ENCODE results near the gene TTC38. TPM values are rescaled to one million over a fixed set of nuclear protein-coding genes. Genes with fewer than 3 reads are reported as not detected.

The TTC38 gene
- total and polyA plus RNA-seq, 2 donors (not counting 3 experiments of a cell fraction or from before 2014, with no cell fraction given), result 31.6 to 39.7 TPM

DNA sequence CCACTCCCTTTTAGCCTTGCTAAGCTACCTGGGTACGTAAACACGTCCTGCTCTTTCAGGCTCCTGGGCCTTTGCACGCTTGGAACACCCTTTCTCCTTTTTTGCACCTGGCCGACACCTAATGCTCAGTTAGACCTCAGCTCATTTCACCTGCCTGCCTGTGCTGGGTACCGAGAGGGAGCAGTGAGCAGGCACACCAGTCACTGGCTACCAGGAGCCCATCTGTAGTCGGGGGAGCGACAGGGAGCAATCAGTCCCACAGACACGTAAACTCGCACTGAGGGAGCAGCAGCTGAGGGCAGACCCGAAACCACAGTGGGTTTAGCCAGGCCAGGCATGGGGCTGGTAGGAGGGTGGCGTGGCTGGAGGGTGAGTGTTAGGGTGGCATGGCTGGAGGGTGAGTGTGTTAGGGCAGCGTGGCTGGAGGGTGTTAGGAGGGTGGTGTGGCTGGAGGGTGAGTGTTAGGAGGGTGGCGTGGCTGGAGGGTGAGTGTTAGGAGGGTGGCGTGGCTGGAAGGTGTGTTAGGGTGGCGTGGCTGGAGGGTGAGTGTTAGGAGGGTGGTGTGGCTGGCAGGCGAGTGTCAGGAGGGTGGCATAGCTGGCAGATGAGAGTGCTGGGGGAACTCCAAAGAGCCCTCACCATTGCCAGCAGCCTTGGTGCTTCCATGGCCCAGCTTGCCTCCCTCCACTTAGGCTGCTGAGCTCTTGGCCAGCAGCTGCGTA lies 22.5 kb downstream of the TTC38 start:
- dilution Hi-C loops (cut with MboI; ENCODE audit: extremely low pct_ligation_motif_present, low sequenced_read_pairs), result no loop called here
- DNase-seq (ENCODE audit: low read depth, low spot score), result no peak
- no TSS peak for BruUV-seq (replicated peaks)
- no peak for FAIRE-seq
- H3K9me1 ChIP-seq (replicated peaks; ENCODE audit: control insufficient read depth, extremely low read depth, insufficient read depth, low read length), result no peaks in the 10 kb centered on the region
- H4K20me1 ChIP-seq (replicated peaks; ENCODE audit: control insufficient read depth, extremely low read depth, insufficient read depth, low read length), result no peaks in the 10 kb centered on the region
- H2AFZ ChIP-seq (ENCODE audit: low read depth, low read length), result no peak overlapping the region
- H3K79me2 ChIP-seq (ENCODE audit: control insufficient read depth, insufficient read depth, low read length), result no peaks in the 10 kb centered on the region
- H3K27ac ChIP-seq (ENCODE audit: insufficient read depth, low read depth, low read length), result no peak overlapping the region
- POLR2A ChIA-PET, result interaction anchor here (0.7 kb wide), 1 partner anchor 277 kb away, joined by 4 read pairs; no protein-coding TSS in a partner anchor
- no peak for TF ChIP-seq POLR2A (IDR thresholded peaks at IDR 0.05; ENCODE audit: low read depth, low read length)
- TF ChIP-seq POLR2AphosphoS5 (IDR thresholded peaks at IDR 0.05; ENCODE audit: insufficient read depth, low read depth, low read length), result no peak
- TF ChIP-seq, protein P1, sequence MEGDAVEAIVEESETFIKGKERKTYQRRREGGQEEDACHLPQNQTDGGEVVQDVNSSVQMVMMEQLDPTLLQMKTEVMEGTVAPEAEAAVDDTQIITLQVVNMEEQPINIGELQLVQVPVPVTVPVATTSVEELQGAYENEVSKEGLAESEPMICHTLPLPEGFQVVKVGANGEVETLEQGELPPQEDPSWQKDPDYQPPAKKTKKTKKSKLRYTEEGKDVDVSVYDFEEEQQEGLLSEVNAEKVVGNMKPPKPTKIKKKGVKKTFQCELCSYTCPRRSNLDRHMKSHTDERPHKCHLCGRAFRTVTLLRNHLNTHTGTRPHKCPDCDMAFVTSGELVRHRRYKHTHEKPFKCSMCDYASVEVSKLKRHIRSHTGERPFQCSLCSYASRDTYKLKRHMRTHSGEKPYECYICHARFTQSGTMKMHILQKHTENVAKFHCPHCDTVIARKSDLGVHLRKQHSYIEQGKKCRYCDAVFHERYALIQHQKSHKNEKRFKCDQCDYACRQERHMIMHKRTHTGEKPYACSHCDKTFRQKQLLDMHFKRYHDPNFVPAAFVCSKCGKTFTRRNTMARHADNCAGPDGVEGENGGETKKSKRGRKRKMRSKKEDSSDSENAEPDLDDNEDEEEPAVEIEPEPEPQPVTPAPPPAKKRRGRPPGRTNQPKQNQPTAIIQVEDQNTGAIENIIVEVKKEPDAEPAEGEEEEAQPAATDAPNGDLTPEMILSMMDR (IDR thresholded peaks at IDR 0.05; ENCODE audit: extremely low read depth in 1 of 2, insufficient read depth in 1 of 2, low read depth in 1 of 2, low read length in 2 of 2), result no peak
- no peak for TF ChIP-seq JUN (IDR thresholded peaks at IDR 0.05; ENCODE audit: borderline replicate concordance, insufficient read depth, insufficient read length, low read depth)
- no peak for TF ChIP-seq FOS (IDR thresholded peaks at IDR 0.05; ENCODE audit: borderline replicate concordance, insufficient read depth, low read length)
- no peak for TF ChIP-seq EZH2 (IDR thresholded peaks at IDR 0.05; ENCODE audit: borderline replicate concordance, low read depth, low read length, severe bottlenecking)
- no peak for TF ChIP-seq MYC (IDR thresholded peaks at IDR 0.05; ENCODE audit: low read depth, low read length)
- no peak for TF ChIP-seq GATA2 (IDR thresholded peaks at IDR 0.05; ENCODE audit: insufficient read depth, insufficient read length, low read depth, low read length)
- TF ChIP-seq, protein P2, sequence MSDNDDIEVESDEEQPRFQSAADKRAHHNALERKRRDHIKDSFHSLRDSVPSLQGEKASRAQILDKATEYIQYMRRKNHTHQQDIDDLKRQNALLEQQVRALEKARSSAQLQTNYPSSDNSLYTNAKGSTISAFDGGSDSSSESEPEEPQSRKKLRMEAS (IDR thresholded peaks at IDR 0.05; ENCODE audit: insufficient read depth, insufficient read length), result no peak
- H3K9me3 ChIP-seq (replicated peaks; ENCODE audit: control insufficient read depth, insufficient read depth, low read length), result no peaks in the 10 kb centered on the region
- H3K4me3 ChIP-seq (replicated peaks in 1 of 3; ENCODE audit: insufficient read depth in 1 of 3, low read depth in 1 of 3, low read length in 3 of 3), result no peak overlapping the region
- CTCF ChIA-PET, result no interaction called here
- peaks cover 16% of the 10 kb centered on the region for H3K4me1 ChIP-seq (ENCODE audit: control insufficient read depth, extremely low read depth, insufficient read depth, low read length)
- intact Hi-C loops (cut with micrococcal nuclease), result no loop called here
- H3K27me3 ChIP-seq (ENCODE audit: control insufficient read depth in 2 of 2, insufficient read depth in 2 of 2, low read length in 2 of 2), result no peaks in the 10 kb centered on the region
- H3K4me2 ChIP-seq (ENCODE audit: insufficient read depth, low read length), result no peak overlapping the region
- H3K36me3 ChIP-seq (ENCODE audit: control insufficient read depth in 2 of 2, extremely low read depth in 1 of 2, insufficient read depth in 2 of 2, low read length in 2 of 2), result peaks cover under 1 to 12% of the 10 kb centered on the region in 2 experiments
- H3K9ac ChIP-seq (replicated peaks; ENCODE audit: extremely low read depth, insufficient read depth, low read length), result no peak overlapping the region

Data from endothelial cell of umbilical vein (primary cell).